PC-9 (cell line): ENCODE data around the gene BAD.

Source experiments
- EZH2 ChIP-seq: fragments of 200-600 bp; sonication (generic); IDR thresholded peaks from 2 replicates; pipeline ENCODE4 v1.8.0; 2017; ENCODE audit warnings: antibody characterized with exemption, low read depth
- TF ChIP-seq, protein P1 (sequence below): fragments of 200-600 bp; sonication (generic); conservative IDR thresholded peaks from 2 replicates; pipeline ENCODE4 v1.6.1; 2017; ENCODE audit warnings: mixed run types, antibody characterized with exemption, mild to moderate bottlenecking, moderate library complexity

DNA sequence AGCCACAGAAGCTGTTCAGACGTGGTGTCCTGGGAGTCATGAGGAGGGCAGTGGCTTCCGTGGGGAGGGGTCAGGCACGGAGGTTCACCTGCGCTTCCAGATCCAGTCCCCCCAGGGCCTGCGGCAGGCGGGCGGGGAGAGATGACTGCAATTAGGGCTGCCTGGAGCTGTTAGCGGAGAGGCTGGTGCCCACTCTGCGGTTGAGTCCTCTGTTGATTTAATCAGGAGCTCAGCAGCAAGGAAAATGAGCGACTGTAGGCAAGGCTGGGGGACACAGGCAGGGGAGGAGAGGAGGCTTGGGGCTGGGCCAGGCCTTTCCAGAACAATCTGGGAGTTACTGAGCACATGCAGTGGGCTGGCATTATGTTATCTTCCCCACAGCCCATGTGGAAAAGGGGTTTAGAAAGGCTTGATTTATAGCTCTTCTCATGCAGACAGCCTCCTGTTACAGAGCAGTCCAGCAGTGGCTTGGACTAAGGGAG lies 20.1 kb downstream of the BAD start:
- TF ChIP-seq, protein P1, sequence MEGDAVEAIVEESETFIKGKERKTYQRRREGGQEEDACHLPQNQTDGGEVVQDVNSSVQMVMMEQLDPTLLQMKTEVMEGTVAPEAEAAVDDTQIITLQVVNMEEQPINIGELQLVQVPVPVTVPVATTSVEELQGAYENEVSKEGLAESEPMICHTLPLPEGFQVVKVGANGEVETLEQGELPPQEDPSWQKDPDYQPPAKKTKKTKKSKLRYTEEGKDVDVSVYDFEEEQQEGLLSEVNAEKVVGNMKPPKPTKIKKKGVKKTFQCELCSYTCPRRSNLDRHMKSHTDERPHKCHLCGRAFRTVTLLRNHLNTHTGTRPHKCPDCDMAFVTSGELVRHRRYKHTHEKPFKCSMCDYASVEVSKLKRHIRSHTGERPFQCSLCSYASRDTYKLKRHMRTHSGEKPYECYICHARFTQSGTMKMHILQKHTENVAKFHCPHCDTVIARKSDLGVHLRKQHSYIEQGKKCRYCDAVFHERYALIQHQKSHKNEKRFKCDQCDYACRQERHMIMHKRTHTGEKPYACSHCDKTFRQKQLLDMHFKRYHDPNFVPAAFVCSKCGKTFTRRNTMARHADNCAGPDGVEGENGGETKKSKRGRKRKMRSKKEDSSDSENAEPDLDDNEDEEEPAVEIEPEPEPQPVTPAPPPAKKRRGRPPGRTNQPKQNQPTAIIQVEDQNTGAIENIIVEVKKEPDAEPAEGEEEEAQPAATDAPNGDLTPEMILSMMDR: no peak
- TF ChIP-seq EZH2: no peak
